ENCODE data around the gene ANAPC4.

GRCh38 chr4:25330905-25331808 is 45.9 kb upstream of the ANAPC4 start:
- TF ChIP-seq POLR2A (IDR thresholded peaks at IDR 0.05; ENCODE audit: extremely low read depth, insufficient read length): no peak
- TF ChIP-seq CTCF (IDR thresholded peaks at IDR 0.05; ENCODE audit: low read depth, low read length): no peak
- TF ChIP-seq MAX (IDR thresholded peaks at IDR 0.05; ENCODE audit: low read depth, low read length): no peak
- no peak for TF ChIP-seq MYC (IDR thresholded peaks at IDR 0.05; ENCODE audit: low read depth, low read length)
